GM21723 (cell line): ENCODE results near the gene VASH1.
"Not testable (repeated sequence)": the region's sequence is repeated elsewhere in the genome, so short reads cannot be mapped to it uniquely, and the experiment has no call there.

Experiments used
- ATAC-seq: cut with Tn5 transposase; IDR thresholded peaks from one replicate; pipeline ENCODE4 v1.9.1; 2021; ENCODE audit warnings: mild to moderate bottlenecking, moderate library complexity; ENCODE audit not compliant: unreplicated experiment

Gene VASH1

DNA sequence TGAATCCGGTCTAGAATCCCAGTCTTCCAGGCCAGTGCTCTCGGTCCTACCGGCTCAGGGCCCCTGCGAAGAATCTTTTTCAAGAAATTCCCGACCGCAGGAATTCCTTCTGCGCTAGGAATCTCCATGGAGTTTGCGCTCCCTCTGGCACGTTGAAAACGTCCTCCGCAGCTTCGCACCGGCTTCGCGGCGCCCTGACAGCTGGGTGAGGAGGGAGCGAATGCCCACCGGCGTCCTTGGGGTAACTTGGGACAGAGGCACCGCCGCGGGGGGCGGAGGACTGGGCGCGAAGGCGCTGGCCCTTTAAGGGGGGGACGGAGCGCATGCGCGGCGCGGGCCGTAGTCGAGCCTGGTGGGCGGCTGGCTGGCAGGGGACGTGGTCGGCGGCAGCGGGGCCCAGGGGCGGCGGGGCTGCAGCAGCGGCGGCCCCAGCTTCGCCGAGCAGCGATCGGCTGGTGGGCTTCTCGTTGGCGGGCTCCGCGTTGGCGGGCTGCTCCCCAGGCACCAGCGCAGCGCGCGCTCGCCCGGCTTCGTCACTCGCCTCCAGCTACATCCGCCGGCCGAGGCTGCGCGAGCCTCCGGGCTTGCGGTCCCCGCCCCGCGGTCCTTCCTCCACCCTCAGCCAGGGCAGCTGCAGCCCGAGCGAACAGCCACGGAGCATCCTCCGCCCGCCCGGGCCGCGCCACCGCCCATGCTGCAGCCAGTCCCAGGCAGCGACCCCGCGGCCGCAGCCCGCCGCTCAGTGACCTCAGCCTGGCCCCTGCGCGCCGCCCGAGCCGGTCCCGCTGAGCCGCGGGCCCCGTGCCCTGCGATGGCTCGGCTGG, at the start of gene VASH1:
TSS of gene VASH1 (plus strand) at position 333 of the 824 bp plus-strand sequence. CDS start 1,354 bp downstream, outside the sequence.
- ATAC-seq: peak; percentile 80

DNA sequence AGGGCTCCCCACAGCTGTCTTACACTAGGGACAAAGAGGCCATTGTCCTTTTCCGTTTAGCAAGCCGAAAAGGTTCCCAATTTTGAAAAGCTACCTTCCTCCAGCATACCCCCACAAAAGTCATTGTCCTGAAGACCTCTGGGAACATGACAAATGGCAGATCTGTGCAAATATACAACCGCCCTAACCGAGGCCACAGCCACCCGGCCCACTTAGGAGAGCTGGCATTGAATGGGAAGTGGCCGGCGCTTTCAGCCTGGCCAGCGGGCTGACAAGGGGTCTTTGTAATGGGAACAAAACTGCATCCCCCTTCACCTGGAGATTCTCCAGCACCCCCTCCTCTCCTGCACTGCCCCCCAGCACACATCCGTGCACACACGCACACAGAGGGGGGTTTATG, 48.1 kb upstream of the VASH1 start:
- ATAC-seq: no peak

DNA sequence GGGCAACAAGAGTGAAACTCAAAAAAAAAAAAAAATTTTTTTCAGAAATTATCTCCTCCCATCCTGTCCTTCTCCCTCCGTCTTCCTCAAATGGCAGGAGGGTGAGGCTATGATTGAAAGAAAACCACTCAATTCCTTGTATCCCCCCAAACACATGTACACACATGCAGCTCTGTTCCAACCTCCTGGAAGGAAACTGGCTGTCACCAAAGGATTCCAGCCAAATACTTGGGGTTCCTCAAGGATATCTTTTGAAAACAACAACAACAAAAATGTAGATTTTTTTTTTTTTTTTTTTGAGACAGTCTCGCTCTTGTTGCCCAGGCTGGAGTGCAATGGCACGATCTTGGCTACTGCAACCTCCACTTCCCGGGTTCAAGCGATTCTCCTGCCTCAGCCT, 46.8 kb upstream of the VASH1 start:
- no peak for ATAC-seq

DNA sequence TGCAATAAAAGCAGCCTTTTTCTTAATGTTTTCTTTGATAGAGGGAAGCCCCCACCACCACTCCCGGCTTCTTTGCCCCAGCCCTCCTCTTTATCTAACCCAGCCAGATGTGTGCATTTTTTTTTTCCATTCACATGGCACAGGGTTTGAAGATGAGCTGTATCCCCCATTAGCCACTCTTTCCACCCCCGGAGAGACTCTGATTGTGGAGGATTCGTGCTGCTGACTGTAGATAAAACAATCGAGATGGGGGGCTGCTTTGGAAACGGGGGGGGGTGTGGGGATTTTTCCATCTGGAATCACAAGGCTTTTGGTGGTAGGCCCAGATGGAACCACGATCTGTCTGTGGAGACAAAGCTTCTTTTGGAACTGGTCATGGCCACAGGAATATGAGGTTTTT, 46.2 kb upstream of the VASH1 start:
- ATAC-seq: no peak

DNA sequence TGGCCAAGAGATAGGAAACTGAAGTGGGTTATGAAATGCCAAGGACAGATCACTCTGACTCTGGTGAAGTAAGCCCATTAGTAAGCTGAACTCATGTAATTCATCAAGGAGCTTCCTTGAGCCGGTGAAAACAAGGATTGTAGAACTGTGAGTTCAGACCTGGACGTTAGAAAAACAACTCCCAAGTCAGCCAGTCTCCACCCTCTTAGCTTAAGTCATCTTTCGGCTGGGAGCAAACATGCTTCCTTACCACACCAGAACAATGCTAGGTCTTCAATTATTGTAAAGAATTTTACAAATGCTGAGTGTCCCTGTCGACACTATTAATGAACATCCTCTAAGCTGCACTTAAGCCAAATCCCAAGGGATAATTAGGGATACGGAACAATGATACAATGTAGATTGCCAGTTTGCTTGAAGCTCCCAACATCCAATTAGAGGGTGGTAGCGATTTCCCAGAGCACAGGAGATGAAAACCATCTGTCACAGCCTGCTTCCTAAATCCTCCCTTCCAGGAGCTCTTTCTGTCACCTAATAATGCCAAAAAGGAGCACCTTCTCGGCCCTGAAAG, 45.7 kb upstream of the VASH1 start:
- no peak for ATAC-seq

DNA sequence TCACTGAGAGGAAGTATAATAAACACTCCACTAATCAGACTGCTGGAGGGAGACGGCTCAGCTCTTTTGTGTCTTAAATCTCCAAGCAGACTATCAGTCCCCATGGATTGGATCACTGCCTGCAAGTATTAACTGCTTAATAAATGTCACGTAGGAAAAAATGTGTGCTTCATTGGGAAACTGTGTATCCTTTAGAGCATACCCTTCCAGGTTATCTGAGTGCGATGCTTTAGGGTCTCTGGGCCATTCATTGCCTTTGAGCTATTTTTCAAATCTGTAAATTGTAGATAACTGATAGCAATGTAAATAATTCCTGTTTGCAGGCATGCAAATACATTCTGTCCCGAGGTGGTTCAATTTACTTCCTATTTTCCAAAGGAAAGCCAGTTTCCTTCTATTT, 45.0 kb upstream of the VASH1 start:
- no peak for ATAC-seq

DNA sequence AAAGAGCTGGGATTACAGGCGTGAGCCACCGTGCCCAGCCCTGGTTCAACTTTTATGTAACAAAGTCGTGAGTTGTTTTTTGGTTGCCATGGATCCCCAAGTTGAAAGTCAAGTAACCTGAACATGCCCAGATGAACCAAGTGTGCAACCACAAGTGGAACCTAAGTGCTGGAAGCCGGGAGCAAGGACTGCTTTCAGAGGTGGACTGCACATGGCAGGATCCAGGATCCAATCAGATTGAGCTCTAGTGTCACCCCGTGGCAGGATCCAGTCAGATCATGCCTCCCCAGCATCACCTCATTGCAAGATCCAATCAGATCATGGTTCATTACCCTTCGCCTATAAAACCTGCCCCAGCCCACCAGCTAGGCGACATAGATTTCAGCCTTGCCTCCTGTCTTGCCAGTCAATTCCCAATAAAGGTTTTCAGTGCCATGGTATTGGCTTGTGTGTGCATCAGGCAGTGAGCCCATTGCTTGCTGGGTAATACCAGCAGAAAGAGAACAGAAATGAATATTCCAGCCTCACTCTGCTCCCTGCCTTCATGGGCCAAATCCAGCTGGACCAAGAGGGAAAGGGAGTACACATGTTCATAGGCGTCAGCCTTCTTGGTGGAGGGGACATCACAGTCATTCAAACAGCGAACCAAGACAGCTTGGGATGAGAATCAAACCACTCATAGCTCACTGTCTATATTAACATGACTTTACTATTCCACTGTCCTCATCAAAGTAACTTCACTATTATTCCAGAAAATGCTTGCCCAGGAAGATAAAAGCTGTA, 43.6 kb upstream of the VASH1 start:
- ATAC-seq: no peak

DNA sequence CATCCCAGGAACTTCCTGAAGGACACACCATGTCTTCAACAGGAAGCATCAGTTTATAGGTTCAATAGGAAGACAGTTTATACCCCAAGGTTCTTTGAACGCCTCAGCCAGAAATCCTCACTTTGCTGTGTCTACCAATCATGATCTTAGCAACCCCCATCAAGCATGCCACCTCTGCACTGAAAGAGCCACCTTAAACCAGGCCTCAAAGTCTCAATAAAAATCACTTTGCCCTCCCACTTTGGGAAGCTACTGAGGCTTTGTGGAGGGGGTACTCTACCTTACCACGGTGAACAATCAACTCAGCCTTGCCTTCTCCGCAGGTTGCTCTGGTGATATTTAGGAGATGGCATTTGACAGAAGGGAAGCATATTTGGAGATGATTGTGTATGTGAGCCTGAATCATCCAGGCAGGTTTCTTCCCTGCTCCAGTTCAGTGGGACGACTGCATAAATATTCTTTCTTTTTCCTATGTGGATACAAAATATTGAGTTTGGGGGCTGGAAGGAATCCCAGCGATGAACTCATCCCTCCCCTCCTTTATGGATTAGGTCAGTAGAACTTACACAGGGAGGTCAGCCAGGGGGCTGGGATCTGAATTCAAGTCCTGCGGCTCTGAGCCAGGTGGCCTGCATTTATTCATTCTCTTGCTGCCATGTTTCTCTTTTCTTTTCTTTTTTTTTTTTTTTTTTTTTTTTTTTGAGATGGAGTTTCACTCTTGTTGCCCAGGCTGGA, 42.8 kb upstream of the VASH1 start:
- no peak for ATAC-seq

DNA sequence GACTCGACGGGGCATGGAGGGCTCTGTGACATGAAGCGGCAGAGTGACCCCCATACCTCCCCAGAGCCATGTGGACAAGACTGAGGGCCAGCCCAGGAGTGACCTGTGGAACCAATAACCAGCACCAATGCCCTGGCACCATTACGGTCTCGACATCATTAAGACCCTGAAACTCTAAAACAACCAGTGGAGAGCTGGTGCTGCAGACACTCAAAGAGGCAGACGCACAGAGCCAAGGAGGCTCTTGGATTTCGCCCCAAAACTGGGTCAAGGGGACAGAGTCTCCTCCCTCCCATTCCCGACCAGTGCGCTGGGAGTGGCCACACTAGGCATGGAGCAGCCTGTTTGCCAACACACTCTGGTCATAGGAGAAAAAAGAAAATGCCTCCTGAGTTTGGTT, 41.6 kb upstream of the VASH1 start:
- no peak for ATAC-seq

DNA sequence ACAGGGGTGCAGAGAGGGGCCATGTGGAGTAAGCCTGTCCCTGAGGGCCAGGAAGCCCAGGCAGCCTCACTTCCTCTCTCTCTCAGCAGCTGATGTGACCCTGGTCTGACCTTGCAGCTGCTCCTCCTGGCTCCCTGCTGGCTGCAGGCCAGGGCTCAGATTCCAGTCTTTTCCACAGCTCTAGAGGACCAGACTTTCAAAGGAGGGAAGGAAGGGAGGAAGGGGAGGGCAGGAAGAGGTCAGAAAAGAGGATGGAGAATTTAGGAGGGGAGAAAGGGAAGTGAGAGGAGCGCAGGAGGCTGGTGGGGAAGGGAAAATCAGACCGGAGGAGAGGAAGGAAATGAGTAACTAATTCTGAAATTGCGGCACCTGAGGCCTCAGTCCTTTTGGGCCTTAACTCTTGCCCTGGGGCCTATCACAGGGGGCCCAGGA, 40.9 kb upstream of the VASH1 start:
- peak; percentile 63 for ATAC-seq

DNA sequence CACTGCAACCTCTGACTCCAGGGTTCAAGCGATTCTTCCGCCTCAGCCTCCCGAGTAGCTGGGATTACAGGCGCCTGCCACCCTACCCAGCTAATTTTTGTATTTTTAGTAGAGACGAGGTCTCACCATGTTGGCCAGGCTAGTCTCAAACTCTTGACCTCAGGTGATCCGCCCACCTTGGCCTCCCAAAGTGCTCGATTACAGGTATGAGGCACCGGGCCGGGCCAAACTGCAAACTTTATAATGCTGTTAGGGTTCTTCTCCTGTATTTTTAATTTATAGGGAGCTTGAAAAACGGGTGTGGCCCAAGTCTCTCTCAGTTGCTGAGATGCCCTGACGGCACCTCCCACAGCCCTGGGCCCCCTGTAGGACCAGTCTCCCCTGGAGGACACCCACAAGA, 39.8 kb upstream of the VASH1 start:
- not testable (repeated sequence) for ATAC-seq

DNA sequence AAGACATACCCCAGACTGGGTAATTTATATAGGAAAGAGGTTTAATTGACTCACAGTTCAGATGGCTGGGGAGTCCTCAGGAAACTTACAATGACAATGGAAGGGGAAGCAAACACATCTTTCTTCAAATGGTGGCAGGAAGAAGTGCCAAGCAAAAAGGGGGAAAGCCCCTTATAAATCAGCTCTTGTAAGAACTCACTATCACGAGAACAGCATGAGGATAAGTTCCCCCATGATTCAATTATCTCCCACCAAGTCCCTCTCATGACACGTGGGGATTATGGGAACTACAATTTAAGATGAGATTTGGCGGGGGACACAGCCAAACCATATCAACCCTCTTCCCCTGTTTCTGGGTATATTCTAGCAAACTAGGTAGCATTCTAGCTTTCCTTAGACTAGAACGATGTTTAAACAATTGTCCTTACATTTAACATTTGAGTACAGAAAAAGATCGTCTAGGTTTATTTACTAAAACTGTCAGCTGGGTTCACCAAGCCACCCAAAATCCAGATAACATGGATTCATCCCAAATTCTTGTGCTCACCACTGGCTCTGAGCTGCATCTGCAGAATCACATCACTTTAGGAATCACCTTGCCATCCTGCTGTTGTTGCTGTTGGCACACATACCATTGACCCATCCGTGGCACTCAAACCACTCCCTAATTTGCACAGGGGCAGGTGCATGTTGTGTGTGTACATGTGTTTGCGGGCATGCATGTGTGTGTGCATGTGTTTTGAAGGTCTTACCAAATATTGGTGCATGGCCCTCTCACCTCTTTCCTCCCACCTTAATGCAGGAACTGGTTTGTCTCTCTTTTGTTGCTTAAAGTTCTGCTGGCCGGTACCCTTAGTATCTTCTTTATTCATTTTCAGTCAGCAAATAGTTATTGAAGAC, 36.4 kb upstream of the VASH1 start:
- ATAC-seq: no peak

DNA sequence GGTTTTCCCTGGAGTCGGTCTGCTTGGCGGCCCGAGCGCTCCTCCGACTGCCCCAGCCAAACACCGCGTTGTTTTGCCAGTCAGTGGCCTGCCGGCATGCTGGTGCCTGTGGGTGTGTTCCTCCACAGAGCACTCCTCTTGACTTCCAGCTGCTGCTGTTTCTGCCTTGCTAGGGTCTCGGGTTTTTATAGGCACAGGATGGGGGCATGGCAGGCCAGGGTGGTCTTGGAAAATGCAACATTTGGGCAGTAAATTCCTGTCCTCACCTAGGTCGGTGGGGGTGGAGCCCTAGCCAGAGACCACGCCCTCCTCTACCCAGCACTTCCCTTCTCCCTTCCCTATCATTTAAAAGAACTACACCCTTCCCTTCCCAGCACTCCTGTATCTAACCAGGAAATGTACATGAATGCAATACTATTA, 34.7 kb upstream of the VASH1 start:
- no peak for ATAC-seq

DNA sequence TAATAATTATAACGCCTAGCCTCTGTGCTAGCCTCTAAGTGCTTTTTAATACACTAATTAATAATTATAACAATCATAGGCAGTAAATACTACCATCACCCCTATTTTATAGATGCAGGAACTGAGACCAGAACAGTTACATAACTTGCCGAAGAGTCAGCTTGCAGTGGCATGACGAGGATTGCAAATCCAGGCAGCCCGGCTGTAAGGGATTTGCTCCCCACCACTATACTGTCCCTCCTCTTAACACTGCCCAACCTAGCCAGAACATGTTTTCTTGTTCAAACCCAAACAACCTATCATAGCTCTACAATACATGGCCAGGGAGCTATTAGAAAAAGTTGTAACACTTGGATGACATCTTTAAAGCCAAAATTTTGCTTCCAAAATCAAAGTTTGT, 33.9 kb upstream of the VASH1 start:
- ATAC-seq: no peak

DNA sequence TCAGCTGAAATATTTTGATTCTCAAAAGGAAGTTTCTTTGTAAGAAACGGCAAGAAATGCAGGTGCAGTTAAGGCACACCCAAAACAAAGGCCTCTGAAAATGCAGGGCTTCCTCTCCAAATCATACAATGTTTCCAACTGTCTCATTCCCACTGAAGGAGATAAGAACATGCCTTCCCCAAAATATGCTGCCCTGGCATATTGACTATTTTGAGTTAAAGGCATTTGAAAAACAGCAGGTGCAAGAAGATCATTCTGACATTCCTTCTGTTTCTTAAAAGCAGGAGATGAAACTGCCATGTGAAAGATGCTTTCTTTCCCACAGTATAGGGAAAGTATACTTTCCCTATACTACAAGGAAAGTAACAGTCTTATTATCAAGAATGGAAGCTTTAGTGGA, 33.4 kb upstream of the VASH1 start:
- ATAC-seq: no peak

DNA sequence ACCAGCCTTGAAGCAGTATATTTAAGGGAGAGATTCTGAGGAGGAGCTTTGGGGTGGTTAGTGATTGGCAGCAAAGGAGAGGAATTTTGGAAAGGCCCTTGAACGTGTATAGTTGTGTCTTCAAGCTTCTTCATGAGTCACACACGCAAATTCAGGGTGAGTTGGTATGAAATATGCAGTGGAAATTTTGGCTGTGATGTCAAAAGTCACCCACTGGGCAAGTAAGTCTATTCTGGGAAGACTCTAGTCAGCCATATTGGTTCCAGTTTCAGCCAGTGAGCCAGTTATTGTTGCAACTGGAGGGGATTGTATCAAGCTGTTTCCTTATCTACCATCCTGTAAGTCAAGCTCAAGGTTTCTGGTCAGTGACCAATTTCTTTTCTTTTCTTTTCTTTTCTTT, 32.0 kb upstream of the VASH1 start:
- no peak for ATAC-seq

DNA sequence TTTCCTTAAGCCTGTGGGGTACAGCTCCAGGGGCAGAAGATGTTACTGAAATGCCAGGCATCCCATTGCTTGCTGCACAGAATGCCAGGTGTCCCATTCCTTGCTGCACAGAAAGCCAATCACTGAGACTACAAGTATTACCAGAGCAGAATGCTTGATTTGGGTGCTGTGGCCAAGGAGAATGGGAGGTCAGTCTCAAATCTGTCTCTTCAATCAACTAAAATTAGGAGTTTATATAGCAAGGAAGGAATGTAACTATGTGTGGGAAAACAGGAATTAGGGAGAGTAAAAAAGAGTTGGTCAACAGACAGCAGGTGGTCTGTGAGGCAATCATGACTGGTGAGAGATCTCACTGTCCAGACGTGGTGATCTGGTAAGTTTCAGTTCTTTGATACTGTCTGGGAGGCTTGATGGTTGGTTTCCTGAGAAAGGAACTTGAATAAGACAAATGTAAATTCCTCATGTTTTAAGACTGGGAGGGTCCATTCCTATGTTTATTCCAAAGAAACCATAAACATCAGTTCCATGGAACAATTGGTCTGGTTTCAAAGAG, 31.2 kb upstream of the VASH1 start:
- ATAC-seq: no peak

DNA sequence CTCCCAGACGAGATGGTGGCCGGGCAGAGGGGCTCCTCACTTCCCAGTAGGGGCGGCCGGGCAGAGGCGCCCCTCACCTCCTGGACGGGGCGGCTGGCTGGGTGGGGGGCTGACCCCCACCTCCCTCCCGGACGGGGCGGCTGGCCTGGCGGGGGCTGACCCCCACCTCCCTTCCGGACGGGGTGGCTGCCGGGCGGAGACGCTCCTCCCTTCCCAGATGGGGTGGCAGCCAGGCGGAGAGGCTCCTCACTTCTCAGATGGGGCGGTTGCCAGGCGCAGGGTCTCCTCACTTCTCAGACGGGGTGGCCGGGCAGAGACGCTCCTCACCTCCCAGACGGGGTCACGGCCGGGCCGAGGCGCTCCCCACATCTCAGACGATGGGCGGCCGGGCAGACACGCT, 26.8 kb upstream of the VASH1 start:
- not testable (repeated sequence) for ATAC-seq

DNA sequence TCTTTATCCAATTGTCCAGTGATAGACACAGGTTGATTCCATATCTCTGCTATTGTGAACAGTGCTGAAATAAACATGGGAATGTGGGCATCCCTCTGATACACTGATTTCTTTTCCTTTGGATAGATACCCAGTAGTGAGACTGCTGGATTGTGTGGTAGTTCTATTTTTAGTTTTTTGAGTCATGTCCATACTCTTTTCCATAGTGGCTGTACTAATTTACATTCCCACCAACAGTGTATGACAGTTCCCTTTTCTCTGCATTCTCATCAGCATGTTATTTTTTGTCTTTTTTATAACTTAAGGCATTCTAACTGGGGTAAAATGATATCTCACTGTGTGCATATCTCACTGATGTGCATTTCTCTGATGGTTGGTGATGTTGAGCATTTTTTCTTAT, 24.8 kb upstream of the VASH1 start:
- no peak for ATAC-seq

DNA sequence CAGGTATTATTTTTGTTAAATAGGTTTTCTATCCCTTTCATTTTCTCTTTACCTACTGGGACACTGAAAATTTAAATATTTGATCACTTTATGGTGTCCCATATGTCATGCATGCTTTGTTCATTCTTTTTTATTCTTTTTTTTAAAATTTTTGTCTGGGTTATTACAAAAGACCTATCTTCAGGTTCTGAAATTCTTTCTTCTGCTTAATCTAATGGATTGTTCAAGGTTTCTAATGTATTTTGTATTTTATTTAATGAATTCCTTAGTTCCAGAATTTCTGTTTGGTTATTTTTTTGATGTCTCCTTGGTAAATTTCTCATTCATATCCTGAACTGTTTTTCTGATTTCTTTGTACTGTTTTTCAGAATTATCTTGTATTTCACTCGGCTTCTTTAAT, 20.2 kb upstream of the VASH1 start:
- no peak for ATAC-seq
